PC-3 (cell line): ENCODE measurements around the gene LRP2.

Experiments used
- EZH2 ChIP-seq: fragments of 300-600 bp; sonication (generic); IDR thresholded peaks from one replicate; pipeline ENCODE4 v1.6.1; 2017; ENCODE audit warnings: antibody characterized with exemption, mild to moderate bottlenecking, low read length; ENCODE audit not compliant: unreplicated experiment
- TF ChIP-seq, protein P1 (sequence below): fragments of 300-600 bp; sonication (generic); conservative IDR thresholded peaks from 2 replicates; pipeline ENCODE4 v1.5.1; 2017; ENCODE audit warnings: antibody characterized with exemption, low read depth, mild to moderate bottlenecking, low read length

GRCh38 chr2:169363560-169364150 lies 1.3 kb upstream of the LRP2 start:
- TF ChIP-seq, protein P1, sequence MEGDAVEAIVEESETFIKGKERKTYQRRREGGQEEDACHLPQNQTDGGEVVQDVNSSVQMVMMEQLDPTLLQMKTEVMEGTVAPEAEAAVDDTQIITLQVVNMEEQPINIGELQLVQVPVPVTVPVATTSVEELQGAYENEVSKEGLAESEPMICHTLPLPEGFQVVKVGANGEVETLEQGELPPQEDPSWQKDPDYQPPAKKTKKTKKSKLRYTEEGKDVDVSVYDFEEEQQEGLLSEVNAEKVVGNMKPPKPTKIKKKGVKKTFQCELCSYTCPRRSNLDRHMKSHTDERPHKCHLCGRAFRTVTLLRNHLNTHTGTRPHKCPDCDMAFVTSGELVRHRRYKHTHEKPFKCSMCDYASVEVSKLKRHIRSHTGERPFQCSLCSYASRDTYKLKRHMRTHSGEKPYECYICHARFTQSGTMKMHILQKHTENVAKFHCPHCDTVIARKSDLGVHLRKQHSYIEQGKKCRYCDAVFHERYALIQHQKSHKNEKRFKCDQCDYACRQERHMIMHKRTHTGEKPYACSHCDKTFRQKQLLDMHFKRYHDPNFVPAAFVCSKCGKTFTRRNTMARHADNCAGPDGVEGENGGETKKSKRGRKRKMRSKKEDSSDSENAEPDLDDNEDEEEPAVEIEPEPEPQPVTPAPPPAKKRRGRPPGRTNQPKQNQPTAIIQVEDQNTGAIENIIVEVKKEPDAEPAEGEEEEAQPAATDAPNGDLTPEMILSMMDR = no peak
- TF ChIP-seq EZH2 = peak; percentile 64
